Measurements from ENCODE around the gene ARL14EP.
A peak's percentile ranks its signal among the peaks of the same experiment; 100 is the strongest.

ARL14EP gene

GRCh38 chr11:30328681-30329080 is 5.8 kb downstream of the ARL14EP start:
- no peak for DNase-seq

GRCh38 chr11:30329150-30329940 is 6.4 kb downstream of the ARL14EP start:
- DNase-seq = no peak

GRCh38 chr11:30333405-30333804 is 10.5 kb downstream of the ARL14EP start:
- DNase-seq = peak in 1 of 2 experiments; percentile 35

- no peak for DNase-seq
Observed at GRCh38 chr11:30342736-30343166, 19.8 kb downstream of the ARL14EP start.

GRCh38 chr11:30344085-30344484 is 21.2 kb downstream of the ARL14EP start:
- no peak for DNase-seq

GRCh38 chr11:30345644-30346043 is 22.7 kb downstream of the ARL14EP start:
- no peak for DNase-seq

GRCh38 chr11:30346068-30346688 is 23.3 kb downstream of the ARL14EP start:
- peak; percentile 4 to 42 for DNase-seq

- DNase-seq = no peak
Observed at GRCh38 chr11:30348035-30348434, 25.1 kb downstream of the ARL14EP start.

- no peak for DNase-seq
Observed at GRCh38 chr11:30349885-30350284, 27.0 kb downstream of the ARL14EP start.

GRCh38 chr11:30350384-30350783 is 27.5 kb downstream of the ARL14EP start:
- no peak for DNase-seq

GRCh38 chr11:30351061-30351460 is 28.2 kb downstream of the ARL14EP start:
- no peak for DNase-seq

GRCh38 chr11:30356391-30356790 is 33.5 kb downstream of the ARL14EP start:
- DNase-seq = no peak

- no peak for DNase-seq
Observed at GRCh38 chr11:30357872-30358271, 35.0 kb downstream of the ARL14EP start.

- no peak for DNase-seq
Observed at GRCh38 chr11:30358536-30358935, 35.6 kb downstream of the ARL14EP start.

- DNase-seq = no peak
Observed at GRCh38 chr11:30360741-30361140, 37.8 kb downstream of the ARL14EP start.

- DNase-seq = no peak
Observed at GRCh38 chr11:30364139-30364836, 41.4 kb downstream of the ARL14EP start.

- DNase-seq = no peak
Observed at GRCh38 chr11:30364837-30365482, 42.1 kb downstream of the ARL14EP start.

- no peak for DNase-seq
Observed at GRCh38 chr11:30365793-30366517, 43.1 kb downstream of the ARL14EP start.

- no peak for DNase-seq
Observed at GRCh38 chr11:30368394-30368793, 45.5 kb downstream of the ARL14EP start.

GRCh38 chr11:30370164-30370563 is 47.3 kb downstream of the ARL14EP start:
- no peak for DNase-seq

- no peak for DNase-seq
Observed at GRCh38 chr11:30377347-30377746, 54.4 kb downstream of the ARL14EP start.

GRCh38 chr11:30380846-30381245 is 57.9 kb downstream of the ARL14EP start:
- no peak for DNase-seq

GRCh38 chr11:30381879-30382278 is 59.0 kb downstream of the ARL14EP start:
- no peak for DNase-seq
